Mesangial cell (primary cell): ENCODE results near the gene ZNF652. TPM values are rescaled to one million over a fixed set of nuclear protein-coding genes. Genes with fewer than 3 reads are reported as not detected.

ENCODE experiments used
- total RNA-seq: library from RNA; depleted of rRNA; stranded (reverse); fragments of >200 nt; gene quantifications from 2 replicates; pipeline ENCODE4 v1.2.3, GENCODE V29; 2015

ZNF652 gene
- 7.7 and 16.6 TPM in 2 replicates for total RNA-seq

GRCh38 chr17:49361902-49362722 lies at the start of gene ZNF652:
Gene ZNF652, minus strand, starts transcription at chr17:49362250. Its CDS starts 44,525 bp downstream, at chr17:49317725.

Other genes with a start within 250 kb of the ZNF652 start
- gene B4GALNT2, start 229.5 kb downstream of the ZNF652 start, total RNA-seq = 0.13 TPM in 1 of 2 replicates, not detected in the other
- not detected in 2 replicates for gene GNGT2, start 151.7 kb downstream of the ZNF652 start, total RNA-seq
- gene ABI3, start 151.5 kb downstream of the ZNF652 start, total RNA-seq = 0.38 and 0.81 TPM in 2 replicates
- gene PHOSPHO1, start 131.5 kb downstream of the ZNF652 start, total RNA-seq = 0.51 TPM in 1 of 2 replicates, not detected in the other
- gene PHB1, start 52.6 kb upstream of the ZNF652 start, total RNA-seq = 101 and 195 TPM in 2 replicates
- gene NGFR, start 133.0 kb upstream of the ZNF652 start, total RNA-seq = 0.13 and 0.16 TPM in 2 replicates
- under 0.01 TPM in 1 of 2 replicates, not detected in the other for gene NXPH3, start 213.6 kb upstream of the ZNF652 start, total RNA-seq